Mononuclear cell (primary cell): Measurements from ENCODE around the gene ZBTB46. TPM values are rescaled to one million over a fixed set of nuclear protein-coding genes. Genes with fewer than 3 reads are reported as not detected.
"Not testable (repeated sequence)": the region's sequence is repeated elsewhere in the genome, so short reads cannot be mapped to it uniquely, and the experiment has no call there.

Experiments
- H3K27me3 ChIP-seq: 2 replicates; pipeline ENCODE4 v1.6.0; 2011; ENCODE audit warnings: low read length, control low read depth; ENCODE audit not compliant: insufficient read depth
- H3K4me1 ChIP-seq: 2 replicates; pipeline ENCODE4 v1.5.1; 2011; ENCODE audit warnings: mild to moderate bottlenecking, low read length, control low read depth; ENCODE audit not compliant: insufficient read depth
- H3K4me3 ChIP-seq: 2 replicates; pipeline ENCODE4 v1.5.1; 2011; ENCODE audit warnings: mild to moderate bottlenecking, low read length, moderate library complexity
- H3K9me3 ChIP-seq: 2 replicates; pipeline ENCODE4 v1.5.1; 2011; ENCODE audit warnings: low read depth, mild to moderate bottlenecking, control low read depth, low read length
- total RNA-seq: library from RNA; depleted of rRNA; stranded (reverse); fragments of >200 nt; gene quantifications from one replicate; pipeline ENCODE4 v1.2.3, GENCODE V29; 2012

The ZBTB46 gene
- total RNA-seq, 1 donor, result 2.1 TPM

DNA sequence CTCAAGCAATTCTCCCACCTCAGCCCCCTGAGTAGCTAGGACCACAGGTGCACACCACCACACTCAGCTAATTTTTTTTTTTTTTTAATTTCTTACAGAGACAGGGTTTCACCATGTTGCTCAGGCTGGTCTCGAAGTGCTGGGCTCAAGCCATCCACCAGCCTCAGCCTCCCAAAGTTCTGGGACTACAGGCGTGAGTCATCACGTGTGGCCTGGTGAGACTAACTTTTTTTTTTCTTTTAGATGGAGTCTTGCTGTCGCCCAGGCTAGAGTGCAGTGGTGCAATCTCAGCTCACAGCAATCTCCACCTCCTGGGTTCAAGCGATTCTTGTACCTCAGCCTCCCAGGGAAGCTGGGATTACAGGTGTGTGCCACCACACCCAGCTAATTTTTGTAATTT is 31.9 kb downstream of the ZBTB46 start:
- peaks cover 14% of the 10 kb centered on the region for H3K4me1 ChIP-seq
- not testable (repeated sequence) for H3K4me3 ChIP-seq, H3K27me3 ChIP-seq

DNA sequence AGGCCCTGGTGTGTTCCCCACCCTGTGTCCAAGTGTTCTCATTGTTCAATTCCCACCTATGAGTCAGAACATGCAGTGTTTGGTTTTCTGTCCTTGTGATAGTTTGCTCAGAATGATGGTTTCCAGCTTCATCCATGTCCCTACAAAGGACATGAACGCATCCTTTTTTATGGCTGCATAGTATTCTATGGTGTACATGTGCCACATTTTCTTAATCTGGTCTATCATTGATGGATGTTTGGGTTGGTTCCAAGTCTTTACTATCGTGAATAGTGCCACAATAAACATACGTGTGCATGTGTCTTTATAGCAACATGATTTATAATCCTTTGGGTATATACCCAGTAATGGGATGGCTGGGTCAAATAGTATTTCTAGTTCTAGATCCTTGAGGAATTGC is 33.9 kb downstream of the ZBTB46 start:
- not testable (repeated sequence) for H3K9me3 ChIP-seq, H3K27me3 ChIP-seq

More for the DNA sequence above, 31.9 kb downstream of the ZBTB46 start:
- not testable (repeated sequence) for H3K9me3 ChIP-seq

DNA sequence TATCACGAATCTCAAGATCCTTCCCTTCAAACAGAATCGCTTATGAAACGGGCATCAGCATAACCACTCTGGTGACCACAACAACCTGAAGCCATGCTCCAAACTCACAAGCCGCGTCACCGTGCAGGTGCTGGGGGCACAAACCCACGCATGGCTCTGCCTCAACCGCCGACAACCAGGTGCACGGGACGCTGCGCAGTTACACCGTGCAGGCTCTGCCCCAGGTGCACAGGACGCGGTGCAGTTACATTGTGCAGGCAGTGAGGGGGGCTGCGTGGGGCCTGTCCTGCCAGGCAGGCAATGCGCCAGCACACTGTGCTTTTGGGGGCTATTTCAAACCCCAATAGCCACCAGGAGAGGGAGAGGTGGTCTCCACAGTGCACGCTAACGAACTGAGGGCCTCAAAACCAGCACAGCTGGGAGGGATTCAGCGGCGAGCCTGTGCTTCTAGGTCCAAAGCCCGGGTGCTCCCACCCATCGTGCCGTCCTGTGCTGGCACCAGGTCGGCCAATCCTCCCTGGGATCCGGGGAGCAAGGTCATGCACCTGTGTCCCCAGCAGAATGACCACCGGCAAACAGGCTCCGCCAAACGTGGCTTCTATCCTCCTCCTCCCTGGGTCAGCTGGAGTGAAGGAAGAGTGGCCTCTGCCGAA is 35.8 kb downstream of the ZBTB46 start:
- H3K27me3 ChIP-seq, result no peaks in the 10 kb centered on the region
- no peaks in the 10 kb centered on the region for H3K4me1 ChIP-seq
- H3K9me3 ChIP-seq, result no peaks in the 10 kb centered on the region
- no peak overlapping the region for H3K4me3 ChIP-seq

More for the DNA sequence above, 33.9 kb downstream of the ZBTB46 start:
- not testable (repeated sequence) for H3K4me3 ChIP-seq, H3K4me1 ChIP-seq

DNA sequence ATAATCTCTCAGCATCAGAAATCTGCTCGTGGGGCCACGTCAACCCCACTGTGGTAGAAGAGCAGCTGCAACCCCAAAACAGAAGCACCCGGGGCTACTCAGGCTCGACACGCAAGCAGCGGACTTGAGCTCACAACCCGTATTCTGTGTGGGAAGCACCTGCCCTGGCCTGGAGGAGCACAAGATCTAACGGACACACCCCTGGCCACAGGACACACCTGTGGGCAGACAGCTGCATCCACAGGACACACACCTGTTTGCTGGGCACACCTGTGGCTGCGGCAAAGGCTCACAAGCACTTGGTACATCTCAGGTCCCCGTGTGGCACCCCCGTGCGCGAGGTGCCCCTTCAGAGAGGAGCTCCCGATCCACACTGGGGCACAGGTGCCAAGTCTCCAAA is 36.5 kb downstream of the ZBTB46 start:
- no peaks in the 10 kb centered on the region for H3K9me3 ChIP-seq
- H3K27me3 ChIP-seq, result no peaks in the 10 kb centered on the region
- no peak overlapping the region for H3K4me3 ChIP-seq
- H3K4me1 ChIP-seq, result no peaks in the 10 kb centered on the region

DNA sequence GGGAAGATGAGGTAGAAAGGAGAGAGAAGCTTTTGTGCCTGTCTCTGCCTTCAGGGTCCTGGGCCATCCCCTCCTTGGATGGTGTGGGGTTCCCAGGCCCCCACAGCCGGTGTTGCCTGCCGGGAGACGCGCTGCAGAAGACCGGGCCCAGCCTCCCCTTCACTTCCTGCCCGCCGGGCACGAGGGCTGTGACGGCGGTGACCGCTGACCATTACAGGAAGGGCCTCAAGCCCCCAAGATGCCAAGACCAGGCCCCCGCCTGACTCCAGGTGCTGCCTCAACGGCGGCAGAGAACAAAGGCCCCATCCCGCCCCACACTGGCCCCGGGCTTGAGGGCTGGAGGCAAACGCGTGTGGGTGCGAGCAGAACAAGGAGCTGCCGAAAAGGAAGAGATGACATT is 38.2 kb downstream of the ZBTB46 start:
- no peaks in the 10 kb centered on the region for H3K27me3 ChIP-seq
- no peak overlapping the region for H3K4me3 ChIP-seq
- H3K4me1 ChIP-seq, result no peaks in the 10 kb centered on the region
- H3K9me3 ChIP-seq, result no peaks in the 10 kb centered on the region

DNA sequence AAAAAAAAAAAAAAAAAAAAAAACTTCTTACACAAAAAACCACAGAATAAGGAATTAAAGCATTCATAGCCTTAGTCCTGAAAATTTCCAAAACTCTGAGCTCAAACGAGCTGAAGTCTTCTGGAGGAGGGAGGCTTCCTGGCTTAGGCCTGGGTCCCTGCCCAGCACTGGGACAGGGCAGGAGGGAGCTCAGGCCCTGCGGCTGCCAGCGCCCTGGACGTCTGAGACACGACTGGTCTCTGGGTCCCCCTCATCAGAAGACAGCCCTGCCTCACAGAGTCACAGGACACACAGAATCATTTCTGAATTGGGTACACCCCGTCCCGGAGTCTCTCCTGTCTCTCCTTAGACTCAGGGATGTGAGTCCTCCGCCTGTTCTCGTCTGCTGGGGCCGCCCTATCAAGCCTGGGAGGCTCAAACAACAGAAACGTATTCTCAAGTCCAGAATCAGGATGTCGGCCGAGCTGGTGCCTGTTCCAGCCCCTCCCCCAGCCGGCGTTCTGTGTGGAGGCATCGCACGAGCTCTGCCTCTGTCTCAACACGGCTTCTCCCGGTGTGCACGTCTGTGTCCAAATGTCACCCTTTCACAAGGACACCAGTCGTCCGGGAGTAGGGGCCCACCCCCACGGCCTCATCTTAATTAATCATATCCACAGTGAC is 39.4 kb downstream of the ZBTB46 start:
- Histone ChIP-seq H3K4me3 (no peak overlapping the region), H3K27me3 (no peaks in the 10 kb centered on the region), H3K4me1 (no peaks in the 10 kb centered on the region), H3K9me3 (no peaks in the 10 kb centered on the region)

DNA sequence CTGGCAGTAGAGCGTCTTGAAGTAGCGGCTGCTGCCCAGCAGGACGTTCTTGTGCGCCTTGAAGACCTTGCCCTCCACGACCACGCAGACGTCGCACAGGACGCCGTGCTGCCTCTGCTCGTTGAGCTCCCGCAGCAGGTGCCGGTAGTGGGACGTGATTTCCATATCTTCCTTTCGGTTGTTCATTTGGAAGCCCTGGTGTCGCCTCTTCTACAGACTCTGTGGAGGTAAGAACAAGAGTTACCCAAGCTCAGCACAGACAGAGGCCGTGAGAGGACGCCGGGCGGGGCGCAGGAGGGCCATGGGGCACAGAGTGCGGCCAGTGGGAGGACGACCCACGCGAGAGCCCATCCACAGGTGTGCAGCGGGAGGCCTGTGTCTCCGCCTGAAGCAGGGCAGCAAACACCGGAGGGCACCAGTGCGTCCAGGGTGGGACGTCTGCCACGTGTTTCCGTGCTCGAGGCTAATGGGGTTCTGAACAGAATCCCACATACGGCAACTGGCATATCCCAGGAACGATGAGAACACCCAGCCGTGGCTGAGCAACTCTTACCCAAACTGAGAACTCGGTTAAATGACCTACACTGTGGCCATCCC is 40.4 kb downstream of the ZBTB46 start:
- Histone ChIP-seq H3K4me3 (no peak overlapping the region), H3K9me3 (no peaks in the 10 kb centered on the region), H3K27me3 (no peaks in the 10 kb centered on the region)

DNA sequence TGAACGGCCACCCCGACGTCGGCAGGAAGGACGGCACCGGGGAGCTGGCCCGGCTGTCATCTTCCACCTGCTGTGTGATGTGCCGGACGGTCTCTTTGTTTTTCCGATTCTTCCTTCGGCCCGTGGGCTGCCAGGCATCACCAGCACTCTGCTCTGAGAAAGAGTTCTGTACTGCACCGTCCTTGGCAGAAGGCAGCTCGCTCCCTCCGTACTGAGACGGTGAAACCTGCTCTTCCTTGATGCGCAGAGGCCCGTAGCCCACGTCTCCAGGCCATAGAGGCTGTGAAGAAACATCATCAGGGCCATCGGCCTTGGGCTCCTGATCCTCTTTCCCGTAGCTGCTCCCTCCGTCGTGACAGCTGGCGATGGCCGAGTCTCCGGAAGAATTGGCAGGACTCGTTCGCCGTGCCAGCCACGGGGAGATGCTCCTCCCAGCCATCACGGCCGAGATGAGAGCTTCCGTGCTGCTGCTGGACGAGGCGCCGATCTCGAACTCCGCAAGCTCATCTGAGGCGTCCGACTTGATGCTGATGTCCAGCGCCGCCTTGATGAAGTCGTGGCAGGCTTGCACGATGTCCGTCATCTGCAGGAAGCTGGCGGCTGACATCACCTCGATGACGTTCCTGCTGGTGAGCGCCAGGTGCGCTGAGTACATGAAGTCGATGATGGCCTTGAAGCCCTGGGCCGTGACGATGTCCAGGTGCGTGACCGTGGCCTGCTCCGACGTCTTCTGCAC is 41.1 kb downstream of the ZBTB46 start:
- Histone ChIP-seq H3K9me3 (no peaks in the 10 kb centered on the region), H3K27me3 (no peaks in the 10 kb centered on the region), H3K4me1 (no peaks in the 10 kb centered on the region), H3K4me3 (no peak overlapping the region)

More for the DNA sequence above, 40.4 kb downstream of the ZBTB46 start:
- H3K4me1 ChIP-seq, result no peaks in the 10 kb centered on the region

DNA sequence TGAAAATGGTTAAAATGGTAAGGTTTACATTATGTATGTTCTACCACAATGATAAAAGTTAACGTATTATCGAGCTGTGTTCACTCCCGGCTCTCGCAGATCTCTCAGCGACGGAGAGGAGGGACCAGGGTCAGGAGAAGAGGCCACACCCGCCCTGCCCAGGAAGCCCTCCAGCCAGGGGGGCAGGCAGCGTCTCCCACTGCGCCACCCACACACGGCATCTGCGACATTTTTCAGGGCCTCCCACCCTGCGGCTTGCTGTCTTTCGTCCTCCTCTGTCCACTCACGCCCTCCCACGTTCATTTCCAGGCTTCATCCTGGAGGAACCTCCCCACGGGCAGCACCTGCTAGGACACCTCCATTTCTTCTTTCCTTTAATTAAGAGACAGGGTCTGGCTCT is 43.3 kb downstream of the ZBTB46 start:
- no peaks in the 10 kb centered on the region for H3K9me3 ChIP-seq

DNA sequence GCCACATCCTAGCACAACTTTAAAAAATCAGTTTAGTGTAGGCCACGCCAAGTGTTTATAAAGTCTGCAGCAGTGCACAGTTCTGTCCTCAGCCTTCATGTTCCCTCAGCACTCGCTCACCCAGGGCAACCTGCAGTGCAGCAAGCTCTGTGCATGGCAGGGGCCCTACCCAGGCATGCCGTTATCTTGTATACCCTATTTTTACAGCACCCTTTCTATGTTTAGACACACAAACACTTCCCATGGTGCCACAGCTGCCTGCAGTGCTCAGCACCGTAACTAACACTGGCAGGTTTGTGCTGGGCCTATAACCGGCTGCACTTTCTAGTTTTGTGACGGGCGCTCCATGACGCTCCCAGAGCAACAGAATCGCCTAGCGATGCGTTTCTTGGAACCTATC is 43.8 kb downstream of the ZBTB46 start:
- H3K27me3 ChIP-seq, result no peaks in the 10 kb centered on the region
- H3K4me1 ChIP-seq, result no peaks in the 10 kb centered on the region
- no peaks in the 10 kb centered on the region for H3K9me3 ChIP-seq

More for the DNA sequence above, 43.3 kb downstream of the ZBTB46 start:
- Histone ChIP-seq H3K27me3 (no peaks in the 10 kb centered on the region), H3K4me3 (no peak overlapping the region), H3K4me1 (no peaks in the 10 kb centered on the region)

DNA sequence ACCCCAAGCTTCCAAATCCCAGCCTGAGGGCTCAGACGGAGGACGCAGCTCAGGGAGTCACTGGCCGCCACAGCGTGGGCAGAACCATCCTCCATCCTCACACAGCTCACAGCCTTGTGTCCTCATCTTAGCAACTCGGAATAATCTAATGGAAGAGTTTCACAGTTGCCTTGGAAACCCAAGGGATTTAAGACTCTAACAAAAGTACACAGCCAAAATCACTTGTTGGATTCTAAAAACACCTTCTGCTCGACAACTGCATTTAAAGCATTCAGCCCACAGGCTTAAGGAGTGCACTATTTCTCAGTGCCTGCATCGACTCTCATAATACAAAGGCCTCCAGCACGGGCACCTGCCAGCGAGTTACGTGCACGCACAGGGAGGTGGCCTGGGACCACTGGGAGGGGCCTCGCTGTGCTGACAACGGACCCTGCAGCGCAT is 45.4 kb downstream of the ZBTB46 start:
- Histone ChIP-seq H3K4me1 (no peaks in the 10 kb centered on the region), H3K4me3 (no peak overlapping the region), H3K27me3 (no peaks in the 10 kb centered on the region), H3K9me3 (no peaks in the 10 kb centered on the region)

More for the DNA sequence above, 43.8 kb downstream of the ZBTB46 start:
- H3K4me3 ChIP-seq, result no peak overlapping the region

DNA sequence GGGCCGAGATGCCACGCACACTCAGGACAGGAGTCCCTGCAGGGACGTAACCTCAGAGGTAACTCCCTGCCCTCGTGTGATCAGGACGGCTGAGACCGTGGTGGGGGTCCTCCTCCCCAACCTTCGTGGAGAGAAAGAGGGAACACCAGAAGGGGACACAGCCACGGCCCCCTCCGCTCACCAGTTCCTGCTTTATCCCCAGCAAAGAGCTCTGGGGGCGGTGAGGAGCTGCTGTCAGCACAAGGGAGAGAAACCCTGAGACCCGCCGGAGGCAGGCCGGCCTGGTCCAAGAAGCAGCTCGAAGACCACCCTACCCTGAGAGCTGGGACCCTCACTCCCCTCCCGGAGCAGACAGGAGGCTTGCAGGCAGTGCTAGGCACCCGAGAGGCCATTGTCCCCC is 47.1 kb downstream of the ZBTB46 start:
- Histone ChIP-seq H3K9me3 (no peaks in the 10 kb centered on the region), H3K27me3 (no peaks in the 10 kb centered on the region), H3K4me3 (no peak overlapping the region), H3K4me1 (no peaks in the 10 kb centered on the region)

DNA sequence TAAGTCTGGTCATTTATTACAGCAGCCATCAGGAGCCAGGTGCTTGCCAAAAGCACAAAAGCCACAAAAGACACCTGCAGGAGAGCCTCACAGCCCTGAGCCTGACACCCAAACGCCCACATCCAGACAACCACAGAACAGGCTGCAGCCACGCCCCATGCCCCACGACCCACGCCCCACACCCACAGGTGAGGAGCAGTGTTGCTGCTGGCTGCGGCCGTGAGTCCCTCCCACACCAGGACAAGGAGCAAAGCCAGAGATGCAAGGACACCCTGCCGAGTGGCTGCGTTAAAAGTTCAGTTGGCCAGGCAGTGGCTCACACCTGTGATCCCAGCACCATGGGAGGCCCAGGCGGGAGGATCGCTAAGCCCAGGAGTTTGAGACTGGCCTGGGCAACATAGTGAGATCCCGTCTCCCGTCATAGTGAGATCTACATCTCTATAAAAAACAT is 48.5 kb downstream of the ZBTB46 start:
- Histone ChIP-seq H3K9me3 (no peaks in the 10 kb centered on the region), H3K27me3 (no peaks in the 10 kb centered on the region), H3K4me3 (no peak overlapping the region), H3K4me1 (no peaks in the 10 kb centered on the region)

DNA sequence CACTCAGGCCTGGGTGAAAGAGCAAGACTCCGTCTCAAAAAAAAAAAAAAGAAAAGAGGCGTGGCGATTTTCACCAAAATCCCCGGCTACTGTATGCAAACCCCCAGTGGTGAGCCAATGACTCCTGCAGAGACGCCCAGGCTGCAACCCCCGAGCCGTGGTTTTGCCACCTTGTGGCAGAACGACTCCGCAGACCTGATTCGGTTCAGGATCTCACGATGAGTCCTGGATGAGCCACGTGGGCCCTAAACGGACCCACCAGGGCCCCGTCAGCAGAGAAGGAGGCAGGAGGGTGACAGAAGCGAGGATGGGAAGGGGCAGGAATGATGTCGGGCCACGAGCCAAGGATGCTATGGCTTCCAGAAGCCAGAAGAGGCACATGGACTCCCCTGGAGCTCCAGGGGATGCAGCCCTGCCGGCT is 49.0 kb downstream of the ZBTB46 start:
- no peaks in the 10 kb centered on the region for H3K27me3 ChIP-seq
- no peak overlapping the region for H3K4me3 ChIP-seq
- no peaks in the 10 kb centered on the region for H3K4me1 ChIP-seq
- no peaks in the 10 kb centered on the region for H3K9me3 ChIP-seq

DNA sequence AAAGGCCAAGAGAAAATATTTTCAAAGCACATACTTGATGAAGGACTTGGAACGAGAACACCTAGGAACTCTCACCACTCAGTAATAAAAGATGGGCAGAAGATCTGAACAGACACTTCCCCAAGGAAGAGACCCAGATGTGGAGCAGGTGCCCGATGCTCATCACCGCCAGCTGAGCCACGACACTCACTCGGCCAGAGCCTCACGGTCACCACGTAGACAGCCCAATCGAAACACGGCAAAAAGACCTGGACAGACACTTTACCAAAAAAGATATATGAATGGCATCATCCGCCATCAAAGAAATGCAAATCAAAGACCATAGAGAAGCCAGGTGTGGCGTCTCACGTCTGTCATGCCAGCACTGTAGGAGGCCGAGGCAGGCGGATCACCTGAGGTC is 49.9 kb downstream of the ZBTB46 start:
- Histone ChIP-seq H3K27me3 (no peaks in the 10 kb centered on the region), H3K4me1 (no peaks in the 10 kb centered on the region), H3K4me3 (no peak overlapping the region), H3K9me3 (no peaks in the 10 kb centered on the region)
